SHP77 treated with DMSO at 0.1 percent for 48 hours (cell line): Measurements from ENCODE around the gene TMEM69.
"Not testable (repeated sequence)": the region's sequence is repeated elsewhere in the genome, so short reads cannot be mapped to it uniquely, and the experiment has no call there.

ENCODE experiments used
- DNase-seq: peaks from one replicate; lab custom pipeline; 2025; lab: John Stamatoyannopoulos, UW

TMEM69 gene

GRCh38 chr1:45678489-45678888 lies 9.5 kb upstream of the TMEM69 start:
- DNase-seq = no peak

- no peak for DNase-seq
Observed at GRCh38 chr1:45679123-45679522, 8.9 kb upstream of the TMEM69 start.

GRCh38 chr1:45682942-45683341 lies 5.0 kb upstream of the TMEM69 start:
- no peak for DNase-seq

GRCh38 chr1:45684402-45684801 lies 3.6 kb upstream of the TMEM69 start:
- no peak for DNase-seq

GRCh38 chr1:45685308-45686014 lies 2.5 kb upstream of the TMEM69 start:
- DNase-seq = no peak

GRCh38 chr1:45686015-45686287 lies 2.0 kb upstream of the TMEM69 start:
- DNase-seq = peak; percentile 48

GRCh38 chr1:45686288-45687013 lies 1.5 kb upstream of the TMEM69 start, which contains the start of gene GPBP1L1:
GPBP1L1 (minus strand) TSS chr1:45686533; CDS start chr1:45659087, 27,446 bp downstream.
- DNase-seq = peak; percentile 75

- DNase-seq = peak; percentile 94
Observed at GRCh38 chr1:45687014-45687753, 797 bp upstream of the TMEM69 start.

GRCh38 chr1:45693811-45694210 lies 5.8 kb downstream of the TMEM69 start:
- DNase-seq = not testable (repeated sequence)

GRCh38 chr1:45694823-45695222 lies 6.8 kb downstream of the TMEM69 start:
- no peak for DNase-seq

GRCh38 chr1:45704637-45705036 lies 16.7 kb downstream of the TMEM69 start:
- DNase-seq = no peak

GRCh38 chr1:45713711-45714110 lies 25.7 kb downstream of the TMEM69 start:
- no peak for DNase-seq

- no peak for DNase-seq
Observed at GRCh38 chr1:45716700-45717099, 28.7 kb downstream of the TMEM69 start.

- not testable (repeated sequence) for DNase-seq
Observed at GRCh38 chr1:45717386-45717785, 29.4 kb downstream of the TMEM69 start.

GRCh38 chr1:45718289-45718688 lies 30.3 kb downstream of the TMEM69 start:
- DNase-seq = no peak

- DNase-seq = no peak
Observed at GRCh38 chr1:45721207-45721606, 33.2 kb downstream of the TMEM69 start.

- DNase-seq = no peak
Observed at GRCh38 chr1:45722809-45723208, 34.8 kb downstream of the TMEM69 start.

GRCh38 chr1:45723248-45723930 lies 35.4 kb downstream of the TMEM69 start:
- no peak for DNase-seq

GRCh38 chr1:45726007-45726406 lies 38.0 kb downstream of the TMEM69 start:
- not testable (repeated sequence) for DNase-seq

- no peak for DNase-seq
Observed at GRCh38 chr1:45730075-45730779, 42.2 kb downstream of the TMEM69 start.

- DNase-seq = no peak
Observed at GRCh38 chr1:45730780-45731319, 42.9 kb downstream of the TMEM69 start.
